IMR-90 (cell line): Measurements from ENCODE around the gene SPEG. TPM values are rescaled to one million over a fixed set of nuclear protein-coding genes. Genes with fewer than 3 reads are reported as not detected.

Experiments
- ATAC-seq: fragments of 200-7000 bp; cut with Tn5 transposase; 2 replicates; pipeline ENCODE4 v1.9.1; 2020; ENCODE audit warnings: low read depth, mild to moderate bottlenecking, moderate library complexity
- BruUV-seq: library from RNA; stranded (reverse); fragments of 400-500 nt; replicated peaks from 2 replicates; lab custom pipeline; 2021; lab: Mats Ljungman, UMichigan
- CTCF ChIA-PET: fragments of 300-600 bp; formaldehyde crosslinking; extraction: SDS; loops from one replicate; lab custom pipeline; 2021; ENCODE audit warnings: antibody characterized with exemption; lab: Yijun Ruan, JAX
- POLR2A ChIA-PET: fragments of 300-600 bp; sonication (Branson Sonifier 250); formaldehyde crosslinking; loops from one replicate; lab custom pipeline; 2022; ENCODE audit warnings: antibody characterized with exemption; ENCODE audit not compliant: unreplicated experiment; lab: Charles Lee
- DNase-seq: peaks from one replicate; pipeline ENCODE4 v3.0.0; 2013
- H2AFZ ChIP-seq: replicated peaks from 2 replicates; pipeline ENCODE3; 2013; ENCODE audit warnings: low read length, mild to moderate bottlenecking; ENCODE audit not compliant: poor library complexity
- H2AK5ac ChIP-seq: 2 replicates; pipeline ENCODE4 v1.6.1; 2013; ENCODE audit warnings: low read depth, low read length, inconsistent platforms
- H2AK9ac ChIP-seq: replicated peaks from 2 replicates; pipeline ENCODE3; 2013; ENCODE audit warnings: mild to moderate bottlenecking, low read depth, low read length, moderate library complexity; ENCODE audit not compliant: poor library complexity
- H2BK120ac ChIP-seq: 2 replicates; pipeline ENCODE4 v1.6.1; 2013; ENCODE audit warnings: low read depth, low read length, inconsistent platforms
- H2BK15ac ChIP-seq: 3 replicates; pipeline ENCODE4 v1.6.1; 2013; ENCODE audit warnings: low read depth, low read length, inconsistent platforms
- H2BK20ac ChIP-seq: 2 replicates; pipeline ENCODE4 v1.6.1; 2013; ENCODE audit warnings: low read depth, mild to moderate bottlenecking, inconsistent platforms, low read length, moderate library complexity
- H2BK5ac ChIP-seq: 2 replicates; pipeline ENCODE4 v1.6.1; 2013; ENCODE audit warnings: mild to moderate bottlenecking, low read depth, low read length, inconsistent platforms; ENCODE audit not compliant: poor library complexity, severe bottlenecking
- H3K14ac ChIP-seq: replicated peaks from 2 replicates; pipeline ENCODE4 v1.6.1; 2013; ENCODE audit warnings: low read depth, low read length, inconsistent platforms
- H3K18ac ChIP-seq: 2 replicates; pipeline ENCODE4 v1.6.1; 2013; ENCODE audit warnings: low read depth, low read length, control low read depth
- H3K23ac ChIP-seq: 2 replicates; pipeline ENCODE4 v1.6.1; 2013; ENCODE audit warnings: low read depth, low read length, inconsistent platforms
- H3K27ac ChIP-seq: 2 replicates; pipeline ENCODE4 v1.5.1; 2013; ENCODE audit warnings: mild to moderate bottlenecking, control low read depth, low read length; ENCODE audit not compliant: insufficient read depth
- H3K27me3 ChIP-seq: 2 replicates; pipeline ENCODE4 v1.6.1; 2013; ENCODE audit warnings: low read length; ENCODE audit not compliant: control insufficient read depth, insufficient read depth
- H3K36me3 ChIP-seq: 2 replicates; pipeline ENCODE4 v1.6.1; 2013; ENCODE audit warnings: low read length, mixed read lengths; ENCODE audit not compliant: control insufficient read depth, insufficient read depth
- H3K4ac ChIP-seq: 2 replicates; pipeline ENCODE4 v1.6.1; 2013; ENCODE audit warnings: low read depth, low read length, inconsistent platforms
- H3K4me1 ChIP-seq: 2 replicates; pipeline ENCODE4 v1.6.1; 2013; ENCODE audit warnings: low read length, mixed read lengths; ENCODE audit not compliant: control insufficient read depth, insufficient read depth
- H3K4me2 ChIP-seq: 2 replicates; pipeline ENCODE4 v1.6.1; 2013; ENCODE audit warnings: low read depth, mild to moderate bottlenecking, control low read depth, low read length, moderate library complexity
- H3K4me3 ChIP-seq: 2 replicates; pipeline ENCODE4 v1.5.1; 2013; ENCODE audit warnings: low read depth, mild to moderate bottlenecking, control low read depth, low read length, moderate library complexity; ENCODE audit not compliant: insufficient read depth
- H3K56ac ChIP-seq: 2 replicates; pipeline ENCODE4 v1.6.1; 2013; ENCODE audit warnings: low read length, inconsistent platforms; ENCODE audit not compliant: insufficient read depth; ENCODE audit errors: extremely low read depth
- H3K79me1 ChIP-seq, 2 experiments: 2 replicates each; pipeline ENCODE4 v1.6.1; 2013; ENCODE audit warnings: low read length in 2 of 2, inconsistent platforms in 1 of 2, low read depth in 1 of 2
- H3K9ac ChIP-seq: 2 replicates; pipeline ENCODE4 v1.6.1; 2013; ENCODE audit warnings: low read depth, low read length, control low read depth
- H3K9me1 ChIP-seq: 2 replicates; pipeline ENCODE4 v1.6.1; 2013; ENCODE audit warnings: low read length, inconsistent platforms; ENCODE audit not compliant: insufficient read depth
- H3K9me3 ChIP-seq: 2 replicates; pipeline ENCODE4 v1.6.1; 2013; ENCODE audit warnings: low read length; ENCODE audit not compliant: control insufficient read depth, insufficient read depth
- H4K20me1 ChIP-seq: 2 replicates; pipeline ENCODE4 v1.6.1; 2013; ENCODE audit warnings: low read length, inconsistent platforms; ENCODE audit not compliant: insufficient read depth
- H4K5ac ChIP-seq: 2 replicates; pipeline ENCODE4 v1.6.1; 2013; ENCODE audit warnings: mild to moderate bottlenecking, low read depth, low read length, control low read depth
- H4K8ac ChIP-seq, 2 experiments: 2 replicates each; pipeline ENCODE4 v1.6.1; 2013; ENCODE audit warnings: low read depth in 2 of 2, low read length in 2 of 2, control low read depth in 1 of 2, inconsistent platforms in 1 of 2
- H4K91ac ChIP-seq: 2 replicates; pipeline ENCODE4 v1.6.1; 2013; ENCODE audit warnings: low read depth, low read length, inconsistent platforms; ENCODE audit not compliant: insufficient read depth
- BHLHE40 ChIP-seq: fragments of 150-350 bp; IDR thresholded peaks from 2 replicates; pipeline ENCODE4 v1.6.1; 2016; ENCODE audit warnings: mild to moderate bottlenecking, low read depth, low read length
- CEBPB ChIP-seq: IDR thresholded peaks from 2 replicates; pipeline ENCODE4 v1.6.1; 2012; ENCODE audit warnings: low read depth, low read length, improper control_type of control experiment
- CHD1 ChIP-seq: IDR thresholded peaks from 2 replicates; pipeline ENCODE4 v1.6.1; 2012; ENCODE audit warnings: low read depth, low read length, improper control_type of control experiment
- FOS ChIP-seq: fragments of 150-350 bp; IDR thresholded peaks from 2 replicates; pipeline ENCODE4 v1.6.1; 2016; ENCODE audit warnings: low read depth, low read length
- MAFK ChIP-seq: IDR thresholded peaks from 2 replicates; pipeline ENCODE4 v1.6.1; 2012; ENCODE audit warnings: low read depth, low read length, improper control_type of control experiment
- MAZ ChIP-seq: IDR thresholded peaks from 2 replicates; pipeline ENCODE4 v1.6.1; 2012; ENCODE audit warnings: low read depth, mild to moderate bottlenecking, low read length, improper control_type of control experiment, moderate library complexity, borderline replicate concordance
- MXI1 ChIP-seq: IDR thresholded peaks from 2 replicates; pipeline ENCODE4 v1.6.1; 2012; ENCODE audit warnings: low read depth, mild to moderate bottlenecking, low read length, moderate library complexity, borderline replicate concordance
- NFE2L2 ChIP-seq: fragments of 150-350 bp; IDR thresholded peaks from 2 replicates; pipeline ENCODE4 v1.6.1; 2016; ENCODE audit warnings: low read depth, mild to moderate bottlenecking, low read length
- POLR2A ChIP-seq: IDR thresholded peaks from 2 replicates; pipeline ENCODE4 v1.6.1; 2012; ENCODE audit warnings: mild to moderate bottlenecking, low read depth, low read length
- RAD21 ChIP-seq: IDR thresholded peaks from 2 replicates; pipeline ENCODE4 v1.6.1; 2012; ENCODE audit warnings: low read length, improper control_type of control experiment
- RCOR1 ChIP-seq: IDR thresholded peaks from 2 replicates; pipeline ENCODE4 v1.6.1; 2012; ENCODE audit warnings: mild to moderate bottlenecking, low read length, improper control_type of control experiment; ENCODE audit not compliant: insufficient replicate concordance
- RFX5 ChIP-seq: IDR thresholded peaks from 2 replicates; pipeline ENCODE4 v1.8.0; 2012; ENCODE audit warnings: low read depth, mild to moderate bottlenecking, low read length, moderate library complexity
- SMC3 ChIP-seq: fragments of 150-350 bp; IDR thresholded peaks from 2 replicates; pipeline ENCODE4 v1.6.1; 2016; ENCODE audit warnings: low read depth, mild to moderate bottlenecking, antibody characterized with exemption, low read length, moderate library complexity
- WGBS, 2 experiments: methylation state at CpG; one replicate each; pipeline versions ENCODE4 v1.1.5 to v1.1.7; 2013; ENCODE audit warnings: missing lambda C conversion rate in 2 of 2; ENCODE audit not compliant: insufficient read length in 1 of 2; ENCODE audit errors: extremely low coverage in 2 of 2; 5-methylcytosine and 5-hydroxymethylcytosine counted together
- dilution Hi-C: fragments of 300-500 bp; cut with HindIII; formaldehyde crosslinking; loops from one replicate; pipeline ENCODE4 v1.14.3; 2018; ENCODE audit warnings: low sequenced_read_pairs; ENCODE audit not compliant: unreplicated experiment
- in situ Hi-C: fragments of 300-500 bp; cut with MboI; formaldehyde crosslinking; loops from 3 replicates; pipeline ENCODE4 v1.14.3; 2019; ENCODE audit warnings: low sequenced_read_pairs, inconsistent platforms, mixed read lengths
- intact Hi-C: fragments of 100-400 bp; cut with micrococcal nuclease; formaldehyde crosslinking; loops from 2 replicates; pipeline ENCODE4 v1.10.0; 2022
- polyA plus RNA-seq, 3 experiments: library from polyadenylated mRNA; depleted of rRNA; stranded (reverse); fragments of >200 nt; gene quantifications; 2 replicates each; pipeline ENCODE4 v1.2.3, GENCODE V29; 2012; ENCODE audit warnings: low replicate concordance in 1 of 3
- total RNA-seq: library from RNA; depleted of rRNA; stranded (reverse); fragments of >200 nt; gene quantifications from 2 replicates; pipeline ENCODE4 v1.2.3, GENCODE V29; 2012
- TF ChIP-seq, protein P1 (sequence below): fragments of 150-350 bp; IDR thresholded peaks from 2 replicates; pipeline ENCODE4 v1.6.1; 2017; ENCODE audit warnings: mild to moderate bottlenecking, antibody characterized with exemption, low read length, low read depth
- TF ChIP-seq, protein P2 (sequence below): fragments of 150-350 bp; IDR thresholded peaks from 2 replicates; pipeline ENCODE4 v1.6.1; 2016; ENCODE audit warnings: low read depth, mild to moderate bottlenecking, low read length, moderate library complexity, borderline replicate concordance
- TF ChIP-seq, protein P3 (sequence below): conservative IDR thresholded peaks from 2 replicates; pipeline ENCODE4 v1.5.1; 2012; ENCODE audit warnings: mild to moderate bottlenecking, low read depth, low read length, improper control_type of control experiment

The SPEG gene
- total and polyA plus RNA-seq, 2 of the 4 experiments (the other 2 are of a cell fraction), result 6.8 to 81.6 TPM

DNA sequence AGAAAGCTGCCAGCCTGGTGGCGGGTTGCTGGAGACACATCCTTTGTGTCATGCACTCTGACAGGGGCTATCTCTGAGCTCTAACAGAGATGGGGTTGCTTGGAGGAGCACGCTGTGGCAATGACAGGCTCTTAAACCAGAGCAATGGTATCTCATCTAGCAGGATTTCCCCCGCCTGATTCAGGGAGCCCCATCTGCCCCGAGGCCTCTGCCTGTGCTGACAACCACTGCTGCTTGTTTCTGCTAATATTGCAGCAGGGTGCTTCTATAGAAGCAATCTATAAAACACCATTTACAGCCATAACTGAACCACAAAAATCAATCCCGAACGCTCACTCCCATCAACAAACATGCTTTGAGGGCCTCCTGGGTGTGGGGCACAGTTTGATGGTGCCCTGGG, 34.1 kb upstream of the SPEG start:
- H3K9me1 ChIP-seq, result peaks cover under 1% of the 10 kb centered on the region; the same call in 1 of the 2 replicates
- H3K4me3 ChIP-seq, result no peak overlapping the region
- no peak overlapping the region for H2AK9ac ChIP-seq
- no peak overlapping the region for H3K9ac ChIP-seq
- no peak overlapping the region for H4K8ac ChIP-seq
- intact Hi-C loops (no loop called here), in situ Hi-C loops (loop anchor here (5.0 kb wide), 1 partner anchor 132 kb away; no protein-coding TSS in a partner anchor), dilution Hi-C loops (no loop called here)
- H4K20me1 ChIP-seq, result no peaks in the 10 kb centered on the region
- no peak overlapping the region for H3K18ac ChIP-seq
- H3K4ac ChIP-seq, result no peak overlapping the region
- ChIA-PET CTCF (no interaction called here), POLR2A (no interaction called here)
- peaks cover 11% of the 10 kb centered on the region for H3K4me1 ChIP-seq
- no peaks in the 10 kb centered on the region for H3K9me3 ChIP-seq
- no peak overlapping the region for H2BK20ac ChIP-seq
- H3K23ac ChIP-seq, result no peak overlapping the region
- no peak for DNase-seq
- no CpG with 5 or more reads among the region's 6 CpGs for WGBS, 2 experiments
- H2BK120ac ChIP-seq, result no peak overlapping the region
- H2AFZ ChIP-seq, result no peak overlapping the region
- no TSS peak for BruUV-seq
- peaks cover under 1% of the 10 kb centered on the region; the same call in 1 of the 2 replicates for H3K27me3 ChIP-seq
- H3K56ac ChIP-seq, result no peak overlapping the region
- no peak overlapping the region for H2AK5ac ChIP-seq
- no peak overlapping the region for H3K4me2 ChIP-seq
- no peak overlapping the region for H3K27ac ChIP-seq
- H2BK15ac ChIP-seq, result no peak overlapping the region
- no peaks in the 10 kb centered on the region for H3K79me1 ChIP-seq
- no peak overlapping the region for H3K14ac ChIP-seq
- H4K91ac ChIP-seq, result no peak overlapping the region
- ATAC-seq, result no peak
- H4K5ac ChIP-seq, result no peak overlapping the region
- no peak overlapping the region for H2BK5ac ChIP-seq
- H3K36me3 ChIP-seq, result no peaks in the 10 kb centered on the region
- TF ChIP-seq, protein P1, sequence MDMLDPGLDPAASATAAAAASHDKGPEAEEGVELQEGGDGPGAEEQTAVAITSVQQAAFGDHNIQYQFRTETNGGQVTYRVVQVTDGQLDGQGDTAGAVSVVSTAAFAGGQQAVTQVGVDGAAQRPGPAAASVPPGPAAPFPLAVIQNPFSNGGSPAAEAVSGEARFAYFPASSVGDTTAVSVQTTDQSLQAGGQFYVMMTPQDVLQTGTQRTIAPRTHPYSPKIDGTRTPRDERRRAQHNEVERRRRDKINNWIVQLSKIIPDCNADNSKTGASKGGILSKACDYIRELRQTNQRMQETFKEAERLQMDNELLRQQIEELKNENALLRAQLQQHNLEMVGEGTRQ, result no peak
- TF ChIP-seq MAFK (no peak), CEBPB (no peak), NFE2L2 (no peak), SMC3 (no peak), MAZ (no peak), RAD21 (no peak), POLR2A (no peak), CHD1 (no peak), RCOR1 (no peak), MXI1 (no peak), FOS (no peak), BHLHE40 (no peak), RFX5 (no peak)
- TF ChIP-seq, protein P2, sequence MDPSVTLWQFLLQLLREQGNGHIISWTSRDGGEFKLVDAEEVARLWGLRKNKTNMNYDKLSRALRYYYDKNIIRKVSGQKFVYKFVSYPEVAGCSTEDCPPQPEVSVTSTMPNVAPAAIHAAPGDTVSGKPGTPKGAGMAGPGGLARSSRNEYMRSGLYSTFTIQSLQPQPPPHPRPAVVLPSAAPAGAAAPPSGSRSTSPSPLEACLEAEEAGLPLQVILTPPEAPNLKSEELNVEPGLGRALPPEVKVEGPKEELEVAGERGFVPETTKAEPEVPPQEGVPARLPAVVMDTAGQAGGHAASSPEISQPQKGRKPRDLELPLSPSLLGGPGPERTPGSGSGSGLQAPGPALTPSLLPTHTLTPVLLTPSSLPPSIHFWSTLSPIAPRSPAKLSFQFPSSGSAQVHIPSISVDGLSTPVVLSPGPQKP, result no peak
- TF ChIP-seq, protein P3, sequence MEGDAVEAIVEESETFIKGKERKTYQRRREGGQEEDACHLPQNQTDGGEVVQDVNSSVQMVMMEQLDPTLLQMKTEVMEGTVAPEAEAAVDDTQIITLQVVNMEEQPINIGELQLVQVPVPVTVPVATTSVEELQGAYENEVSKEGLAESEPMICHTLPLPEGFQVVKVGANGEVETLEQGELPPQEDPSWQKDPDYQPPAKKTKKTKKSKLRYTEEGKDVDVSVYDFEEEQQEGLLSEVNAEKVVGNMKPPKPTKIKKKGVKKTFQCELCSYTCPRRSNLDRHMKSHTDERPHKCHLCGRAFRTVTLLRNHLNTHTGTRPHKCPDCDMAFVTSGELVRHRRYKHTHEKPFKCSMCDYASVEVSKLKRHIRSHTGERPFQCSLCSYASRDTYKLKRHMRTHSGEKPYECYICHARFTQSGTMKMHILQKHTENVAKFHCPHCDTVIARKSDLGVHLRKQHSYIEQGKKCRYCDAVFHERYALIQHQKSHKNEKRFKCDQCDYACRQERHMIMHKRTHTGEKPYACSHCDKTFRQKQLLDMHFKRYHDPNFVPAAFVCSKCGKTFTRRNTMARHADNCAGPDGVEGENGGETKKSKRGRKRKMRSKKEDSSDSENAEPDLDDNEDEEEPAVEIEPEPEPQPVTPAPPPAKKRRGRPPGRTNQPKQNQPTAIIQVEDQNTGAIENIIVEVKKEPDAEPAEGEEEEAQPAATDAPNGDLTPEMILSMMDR, result no peak
